HFFc6 (cell line): ENCODE data around the gene MEP1A. TPM values are rescaled to one million over a fixed set of nuclear protein-coding genes. Genes with fewer than 3 reads are reported as not detected.
"Not testable (repeated sequence)": the region's sequence is repeated elsewhere in the genome, so short reads cannot be mapped to it uniquely, and the experiment has no call there.

Experiments
- DNase-seq: peaks from one replicate; pipeline ENCODE4 v3.0.0-alpha.2; 2018
- H3K27ac Mint-ChIP-seq: 2 replicates; pipeline ENCODE4 v1.8.0; 2020; ENCODE audit warnings: mild to moderate bottlenecking, mixed read lengths
- H3K27me3 Mint-ChIP-seq: 2 replicates; pipeline ENCODE4 v1.8.0; 2021; ENCODE audit warnings: mild to moderate bottlenecking, moderate library complexity, mixed read lengths; ENCODE audit not compliant: insufficient read depth
- H3K36me3 Mint-ChIP-seq: 2 replicates; pipeline ENCODE4 v1.8.0; 2021; ENCODE audit warnings: low read depth, mixed read lengths
- H3K4me1 Mint-ChIP-seq: 2 replicates; pipeline ENCODE4 v1.8.0; 2020; ENCODE audit warnings: low read depth, mixed read lengths
- H3K4me3 Mint-ChIP-seq: 2 replicates; pipeline ENCODE4 v1.8.0; 2020; ENCODE audit warnings: mild to moderate bottlenecking, moderate library complexity, mixed read lengths
- H3K9me3 Mint-ChIP-seq: 2 replicates; pipeline ENCODE4 v1.8.0; 2020; ENCODE audit warnings: mild to moderate bottlenecking, mixed read lengths
- CTCF ChIP-seq: fragments of 200-600 bp; sonication (generic); IDR thresholded peaks from 2 replicates; pipeline ENCODE4 v1.5.0; 2021; ENCODE audit warnings: antibody characterized with exemption, mild to moderate bottlenecking
- long read RNA-seq: library from polyadenylated mRNA; unstranded; transcript quantifications from one replicate; pipeline ENCODE4 v2.0.0, GENCODE V29; 2019
- total RNA-seq, 6 experiments: library from RNA; stranded (reverse); fragmentation: NEBNext Ultra II Directional; extraction: Animal tissue kit (Norgen Biotek cat#: 25700); gene quantifications; 2 replicates in 1 of 6; 3 replicates in 5 of 6; pipeline ENCODE4 v1.2.3, GENCODE V29; 2021

The MEP1A gene
- not detected for total RNA-seq
- long read RNA-seq: 0 reads

- no peaks in the 10 kb centered on the region; the same call in 1 of the 2 replicates for H3K27me3 Mint-ChIP-seq
- H3K36me3 Mint-ChIP-seq: no peaks in the 10 kb centered on the region
- no peak for DNase-seq
- H3K4me3 Mint-ChIP-seq: no peak within 1 kb of the TSS
- H3K9me3 Mint-ChIP-seq: peaks cover 10% of the 10 kb centered on the region; the same call in 1 of the 2 replicates
- no peaks in the 10 kb centered on the region for H3K4me1 Mint-ChIP-seq
- no peak within 1 kb of the TSS for H3K27ac Mint-ChIP-seq
- no peak for TF ChIP-seq CTCF
Observed at GRCh38 chr6:46793138-46793537, at the start of gene MEP1A. MEP1A (plus strand) TSS chr6:46793389; CDS start chr6:46793399, 10 bp downstream.

- Mint-ChIP-seq H3K4me3 (no peak overlapping the region), H3K27ac (no peak overlapping the region), H3K9me3 (peaks cover 18% of the 10 kb centered on the region), H3K36me3 (no peaks in the 10 kb centered on the region), H3K4me1 (no peaks in the 10 kb centered on the region), H3K27me3 (no peaks in the 10 kb centered on the region; the same call in 1 of the 2 replicates)
- no peak for DNase-seq
- no peak for TF ChIP-seq CTCF
Observed at GRCh38 chr6:46743425-46744158, 49.6 kb upstream of the MEP1A start.

DNA sequence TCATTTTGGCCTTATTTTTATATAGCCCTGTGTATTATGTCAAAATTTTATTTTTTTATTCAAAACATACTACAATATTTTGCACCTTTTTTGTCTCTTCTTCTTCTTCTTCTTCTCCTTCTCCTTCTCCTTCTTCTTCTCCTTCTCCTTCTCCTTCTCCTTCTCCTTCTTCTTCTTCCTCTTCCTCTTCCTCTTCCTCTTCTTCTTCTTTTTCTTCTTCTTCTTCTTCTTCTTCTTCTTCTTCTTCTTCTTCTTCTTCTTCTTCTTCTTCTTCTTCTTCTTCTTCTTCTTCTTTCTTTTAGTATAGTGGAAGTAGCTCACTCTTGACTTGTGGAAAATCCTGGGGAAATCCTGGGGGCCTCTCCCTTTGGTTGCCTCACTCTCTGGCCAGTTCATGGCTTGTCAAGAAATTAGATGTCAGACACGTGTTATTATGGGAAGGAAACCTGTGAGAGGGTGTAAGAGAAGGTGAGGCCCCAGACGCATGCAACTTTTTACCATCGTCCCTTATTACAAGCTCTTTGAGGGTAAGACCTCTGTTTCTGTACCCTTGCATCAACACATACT is 48.9 kb upstream of the MEP1A start:
- not testable (repeated sequence) for H3K27ac Mint-ChIP-seq, H3K27me3 Mint-ChIP-seq, H3K4me1 Mint-ChIP-seq, H3K4me3 Mint-ChIP-seq, H3K36me3 Mint-ChIP-seq, DNase-seq
- H3K9me3 Mint-ChIP-seq: peaks cover 18% of the 10 kb centered on the region

GRCh38 chr6:46745973-46746372 is 47.2 kb upstream of the MEP1A start:
- Mint-ChIP-seq H3K36me3 (no peaks in the 10 kb centered on the region), H3K4me3 (no peak overlapping the region), H3K4me1 (no peaks in the 10 kb centered on the region), H3K27me3 (no peaks in the 10 kb centered on the region; the same call in 1 of the 2 replicates), H3K9me3 (peaks cover 21% of the 10 kb centered on the region), H3K27ac (no peak overlapping the region)
- no peak for DNase-seq
- TF ChIP-seq CTCF: no peak

DNA sequence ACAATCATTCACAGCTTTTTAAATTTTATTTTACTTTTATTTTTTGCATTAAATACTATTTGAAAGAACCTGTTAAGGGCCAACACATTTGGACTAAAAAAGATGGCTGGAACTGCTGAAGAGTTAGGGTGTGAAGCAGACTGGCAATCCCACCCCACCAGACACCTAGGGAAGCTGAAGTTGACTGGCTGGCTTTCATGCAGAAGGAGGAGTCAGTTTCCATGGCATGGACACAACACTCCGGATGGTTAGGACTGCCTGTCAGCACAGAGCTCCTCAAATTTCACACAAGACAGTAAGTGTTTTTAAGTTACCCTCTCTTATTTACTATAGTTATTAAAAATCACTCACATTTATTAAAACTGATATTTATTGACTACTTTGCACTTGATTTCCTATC is 46.5 kb upstream of the MEP1A start, which contains the start of gene ANKRD66:
Gene ANKRD66 (plus strand): TSS at position 238 of the 400 bp plus-strand sequence. CDS start 5,016 bp downstream, outside the sequence.
- DNase-seq: no peak
- H3K27ac Mint-ChIP-seq: no peak within 1 kb of the TSS
- H3K36me3 Mint-ChIP-seq: no peaks in the 10 kb centered on the region
- H3K4me3 Mint-ChIP-seq: no peak within 1 kb of the TSS
- H3K27me3 Mint-ChIP-seq: no peaks in the 10 kb centered on the region; the same call in 1 of the 2 replicates
- H3K4me1 Mint-ChIP-seq: no peaks in the 10 kb centered on the region
- TF ChIP-seq CTCF: no peak
- H3K9me3 Mint-ChIP-seq: peaks cover 21% of the 10 kb centered on the region

- no peak for TF ChIP-seq CTCF
- H3K4me1 Mint-ChIP-seq: no peaks in the 10 kb centered on the region
- H3K27ac Mint-ChIP-seq: no peak overlapping the region
- no peak for DNase-seq
- no peak overlapping the region for H3K4me3 Mint-ChIP-seq
- H3K27me3 Mint-ChIP-seq: no peaks in the 10 kb centered on the region; the same call in 1 of the 2 replicates
- H3K36me3 Mint-ChIP-seq: no peaks in the 10 kb centered on the region
- H3K9me3 Mint-ChIP-seq: peaks cover 21% of the 10 kb centered on the region
Observed at GRCh38 chr6:46748940-46749503, 44.2 kb upstream of the MEP1A start.
